Body of pancreas (tissue), 4 donors: ENCODE measurements around the gene SNRNP70.

Source experiments
- POLR2A ChIP-seq, 3 donors: fragments of 450-650 bp; IDR thresholded peaks; one replicate each; pipeline ENCODE4 v1.6.1; 2016; ENCODE audit warnings: antibody characterized with exemption in 3 of 3, mild to moderate bottlenecking in 2 of 3
- TF ChIP-seq, protein P1 (sequence below), 7 experiments: fragments of 450-650 bp in 4 of 7; fragments of 200-600 bp in 3 of 7; sonication (generic) in 3 of 7; IDR thresholded peaks; one replicate each; pipeline ENCODE4 v1.5.1; 2016 to 2019; ENCODE audit warnings: antibody characterized with exemption in 7 of 7

DNA sequence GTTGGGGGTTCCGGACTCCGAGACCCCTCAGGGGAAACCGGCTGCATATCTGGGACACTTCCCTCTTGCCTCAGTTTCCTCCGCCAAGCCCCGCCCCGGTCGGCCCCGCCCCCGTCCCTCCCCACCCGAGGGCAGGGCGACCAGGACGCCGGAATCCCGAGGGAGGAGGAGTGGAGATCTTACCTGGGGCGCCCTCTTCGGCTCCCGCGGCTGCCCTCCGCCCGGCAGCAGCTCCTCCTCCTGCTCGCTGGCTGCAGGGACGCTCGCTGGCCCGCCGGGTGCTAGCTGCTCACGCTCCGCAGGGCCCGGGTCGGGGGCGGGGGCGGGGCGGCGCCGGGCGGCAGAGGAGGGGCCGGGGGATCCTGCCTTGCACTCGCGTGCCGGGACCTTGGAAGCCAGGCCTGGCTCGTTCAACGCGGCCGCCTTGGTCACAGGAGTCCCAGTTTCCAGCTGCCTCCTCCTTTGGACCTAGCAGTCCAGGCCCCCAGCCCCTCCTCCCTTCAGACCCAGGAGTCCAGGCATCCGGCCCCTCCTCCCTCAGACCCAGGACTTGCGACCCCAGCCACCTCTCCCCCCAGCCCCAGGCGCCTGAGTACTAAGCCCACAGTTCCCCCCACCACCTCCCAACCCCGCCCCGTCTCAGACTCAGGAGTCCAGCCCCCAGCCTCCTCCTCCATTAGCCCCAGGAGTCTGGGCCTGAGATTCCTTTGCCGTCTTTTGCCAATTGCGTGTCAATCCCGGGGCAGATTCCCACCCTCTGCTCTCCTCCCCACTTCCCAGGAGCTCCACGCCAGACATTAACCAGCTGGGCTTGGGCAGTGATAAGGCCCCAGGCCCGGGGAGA is 20.3 kb upstream of the SNRNP70 start, which contains the start of gene NTF4:
- TF ChIP-seq, protein P1, sequence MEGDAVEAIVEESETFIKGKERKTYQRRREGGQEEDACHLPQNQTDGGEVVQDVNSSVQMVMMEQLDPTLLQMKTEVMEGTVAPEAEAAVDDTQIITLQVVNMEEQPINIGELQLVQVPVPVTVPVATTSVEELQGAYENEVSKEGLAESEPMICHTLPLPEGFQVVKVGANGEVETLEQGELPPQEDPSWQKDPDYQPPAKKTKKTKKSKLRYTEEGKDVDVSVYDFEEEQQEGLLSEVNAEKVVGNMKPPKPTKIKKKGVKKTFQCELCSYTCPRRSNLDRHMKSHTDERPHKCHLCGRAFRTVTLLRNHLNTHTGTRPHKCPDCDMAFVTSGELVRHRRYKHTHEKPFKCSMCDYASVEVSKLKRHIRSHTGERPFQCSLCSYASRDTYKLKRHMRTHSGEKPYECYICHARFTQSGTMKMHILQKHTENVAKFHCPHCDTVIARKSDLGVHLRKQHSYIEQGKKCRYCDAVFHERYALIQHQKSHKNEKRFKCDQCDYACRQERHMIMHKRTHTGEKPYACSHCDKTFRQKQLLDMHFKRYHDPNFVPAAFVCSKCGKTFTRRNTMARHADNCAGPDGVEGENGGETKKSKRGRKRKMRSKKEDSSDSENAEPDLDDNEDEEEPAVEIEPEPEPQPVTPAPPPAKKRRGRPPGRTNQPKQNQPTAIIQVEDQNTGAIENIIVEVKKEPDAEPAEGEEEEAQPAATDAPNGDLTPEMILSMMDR (IDR thresholded peaks at IDR 0.05): no peak
- no peak for TF ChIP-seq POLR2A (IDR thresholded peaks at IDR 0.05)
